Measurements from ENCODE around the gene RGS10. TPM values are rescaled to one million over a fixed set of nuclear protein-coding genes. Genes with fewer than 3 reads are reported as not detected.

RGS10 gene
- total and polyA plus RNA-seq, 2 of the 8 experiments (the other 6 are each of a cell fraction or from before 2014, with no cell fraction given): 5.5 to 13.1 TPM

GRCh38 chr10:119505588-119506315, 36.8 kb downstream of the RGS10 start (continued):
- TF ChIP-seq POLR2A (IDR thresholded peaks at IDR 0.05; ENCODE audit: control extremely low read depth in 1 of 2, low read depth in 2 of 2, low read length in 2 of 2): no peak

Measured in H1 (cell line).